Measurements from ENCODE around the gene NPPA.
"Not testable (repeated sequence)": the region's sequence is repeated elsewhere in the genome, so short reads cannot be mapped to it uniquely, and the experiment has no call there.

NPPA gene

GRCh38 chr1:11847667-11848372, at the start of gene NPPA:
Gene NPPA (minus strand): TSS chr1:11847783. CDS start chr1:11847684, 99 bp downstream.
- DNase-seq (ENCODE audit: low read depth in 2 of 2), result peak in 1 of 2 experiments; percentile 1

- not testable (repeated sequence) for DNase-seq (ENCODE audit: low read depth in 2 of 2)
Measured at GRCh38 chr1:11894501-11894900, 46.9 kb upstream of the NPPA start.

GRCh38 chr1:11893907-11894251, 46.3 kb upstream of the NPPA start:
- DNase-seq (ENCODE audit: low read depth in 2 of 2), result no peak

GRCh38 chr1:11891433-11892186, 44.0 kb upstream of the NPPA start:
- no peak for DNase-seq (ENCODE audit: low read depth in 2 of 2)

GRCh38 chr1:11888877-11889208, 41.3 kb upstream of the NPPA start:
- no peak for DNase-seq (ENCODE audit: low read depth in 2 of 2)

- DNase-seq (ENCODE audit: low read depth in 2 of 2), result no peak
Measured at GRCh38 chr1:11888206-11888876, 40.8 kb upstream of the NPPA start.

GRCh38 chr1:11887666-11888007, 40.1 kb upstream of the NPPA start:
- DNase-seq (ENCODE audit: low read depth in 2 of 2), result no peak

- DNase-seq (ENCODE audit: low read depth in 2 of 2), result no peak
Measured at GRCh38 chr1:11886986-11887665, 39.5 kb upstream of the NPPA start.

GRCh38 chr1:11885916-11886315, 38.3 kb upstream of the NPPA start:
- no peak for DNase-seq (ENCODE audit: low read depth in 2 of 2)

GRCh38 chr1:11882814-11883538, 35.4 kb upstream of the NPPA start:
- no peak for DNase-seq (ENCODE audit: low read depth in 2 of 2)

- no peak for DNase-seq (ENCODE audit: low read depth in 2 of 2)
Measured at GRCh38 chr1:11881749-11882441, 34.3 kb upstream of the NPPA start.

- no peak for DNase-seq (ENCODE audit: low read depth in 2 of 2)
Measured at GRCh38 chr1:11880911-11881748, 33.5 kb upstream of the NPPA start.

- DNase-seq (ENCODE audit: low read depth in 2 of 2), result no peak
Measured at GRCh38 chr1:11880181-11880575, 32.6 kb upstream of the NPPA start.

- DNase-seq (ENCODE audit: low read depth in 2 of 2), result no peak
Measured at GRCh38 chr1:11879311-11880180, 32.0 kb upstream of the NPPA start.

GRCh38 chr1:11878891-11879190, 31.3 kb upstream of the NPPA start:
- no peak for DNase-seq (ENCODE audit: low read depth in 2 of 2)

GRCh38 chr1:11878081-11878890, 30.7 kb upstream of the NPPA start:
- no peak for DNase-seq (ENCODE audit: low read depth in 2 of 2)

- no peak for DNase-seq (ENCODE audit: low read depth in 2 of 2)
Measured at GRCh38 chr1:11877074-11877473, 29.5 kb upstream of the NPPA start.

- no peak for DNase-seq (ENCODE audit: low read depth in 2 of 2)
Measured at GRCh38 chr1:11875094-11875493, 27.5 kb upstream of the NPPA start.

GRCh38 chr1:11874624-11875023, 27.0 kb upstream of the NPPA start:
- no peak for DNase-seq (ENCODE audit: low read depth in 2 of 2)

Measured in fibroblast of skin of left biceps (primary cell).